ENCODE data around the gene RUSC2. TPM values are rescaled to one million over a fixed set of nuclear protein-coding genes. Genes with fewer than 3 reads are reported as not detected.

The RUSC2 gene
- total and polyA plus RNA-seq, 2 of the 13 experiments (the other 11 are each of a cell fraction or from before 2014, with no cell fraction given) = 2.8 to 3.3 TPM

- no peak overlapping the region for H3K9ac ChIP-seq (ENCODE audit: insufficient read depth, low read depth, low read length)
- in situ Hi-C loops (cut with HindIII; ENCODE audit: extremely low pct_ligation_motif_present, low pct_unique_long_range_greater_than_20kb) (no loop called here), intact Hi-C loops (cut with micrococcal nuclease; ENCODE audit: unreplicated experiment) (no loop called here)
- no peaks in the 10 kb centered on the region for H3K27me3 ChIP-seq (ENCODE audit: control insufficient read depth in 1 of 2, insufficient read depth in 2 of 2, low read length in 2 of 2)
- H4K20me1 ChIP-seq (ENCODE audit: insufficient read depth, low read length) = no peaks in the 10 kb centered on the region
- no peak overlapping the region for H3K4me3 ChIP-seq (replicated peaks in 1 of 3; ENCODE audit: insufficient read depth in 1 of 3, low read depth in 2 of 3, low read length in 3 of 3)
- no peak for TF ChIP-seq ZNF576 (CRISPR knock-in tag; IDR thresholded peaks at IDR 0.05)
- TF ChIP-seq HNF4G (IDR thresholded peaks at IDR 0.05; ENCODE audit: borderline replicate concordance, low read depth, low read length) = no peak
- no peak for TF ChIP-seq HNF4G (CRISPR knock-in tag; IDR thresholded peaks at IDR 0.05; ENCODE audit: borderline replicate concordance, low read depth)
- no peak for TF ChIP-seq MIER2 (CRISPR knock-in tag; IDR thresholded peaks at IDR 0.05)
- TF ChIP-seq DR1 (CRISPR knock-in tag; IDR thresholded peaks at IDR 0.05) = no peak
- no TSS peak for BruUV-seq (replicated peaks)
- ChIA-PET CTCF (ENCODE audit: low intra/inter-chr PET ratio, low total read pairs) (no interaction called here), POLR2A (no interaction called here)
- DNase-seq (ENCODE audit: low spot score) (no peak), FAIRE-seq (no peak), ATAC-seq (no peak)
- H3K4me2 ChIP-seq (ENCODE audit: low read depth, low read length) = no peak overlapping the region
- H3K9me3 ChIP-seq (ENCODE audit: low read length) = no peaks in the 10 kb centered on the region
- WGBS (ENCODE audit: low lambda C conversion rate) = 84% methylated on average over 3 of the region's 3 CpGs
- no peaks in the 10 kb centered on the region for H3K36me3 ChIP-seq (replicated peaks in 1 of 2; ENCODE audit: control insufficient read depth in 1 of 2, insufficient read depth in 2 of 2, low read length in 2 of 2)
- H2AFZ ChIP-seq (ENCODE audit: low read length) = no peak overlapping the region
- H3K79me2 ChIP-seq (ENCODE audit: insufficient read depth, low read length) = peaks cover 4% of the 10 kb centered on the region
- peaks cover 18% of the 10 kb centered on the region for H3K4me1 ChIP-seq (ENCODE audit: insufficient read depth, low read length)
- no peak overlapping the region for H3K27ac ChIP-seq (ENCODE audit: extremely low read length, insufficient read depth, low read length)
These were observed 18.2 kb downstream of the RUSC2 start for GRCh38 chr9:35508069-35508468.

GRCh38 chr9:35510383-35510753 lies 20.5 kb downstream of the RUSC2 start:
- WGBS (ENCODE audit: low lambda C conversion rate) = 54% methylated on average over 3 of the region's 3 CpGs
- CTCF ChIA-PET (ENCODE audit: low intra/inter-chr PET ratio, low total read pairs) = interaction anchor here (0.7 to 1.2 kb wide), 2 partner anchors 21 to 43 kb away, joined by 3 read pairs; partner anchors contain the start of gene RUSC2
- H3K27me3 ChIP-seq (ENCODE audit: control insufficient read depth in 1 of 2, insufficient read depth in 2 of 2, low read length in 2 of 2) = no peaks in the 10 kb centered on the region
- H3K79me2 ChIP-seq (ENCODE audit: insufficient read depth, low read length) = peaks cover 3% of the 10 kb centered on the region
- H3K4me2 ChIP-seq (ENCODE audit: low read depth, low read length) = peak overlapping the region; percentile 64
- intact Hi-C loops (cut with micrococcal nuclease; ENCODE audit: unreplicated experiment) = no loop called here
- H3K9me3 ChIP-seq (ENCODE audit: low read length) = no peaks in the 10 kb centered on the region
- H3K27ac ChIP-seq (ENCODE audit: extremely low read length, insufficient read depth, low read length) = peak overlapping the region; percentile 46
- BruUV-seq (replicated peaks) = no TSS peak
- H3K4me3 ChIP-seq (replicated peaks in 1 of 3; ENCODE audit: insufficient read depth in 1 of 3, low read depth in 2 of 3, low read length in 3 of 3) = no peak overlapping the region
- no peaks in the 10 kb centered on the region for H4K20me1 ChIP-seq (ENCODE audit: insufficient read depth, low read length)
- FAIRE-seq (no peak), DNase-seq (ENCODE audit: low spot score) (no peak), ATAC-seq (no peak)
- H2AFZ ChIP-seq (ENCODE audit: low read length) = no peak overlapping the region
- H3K36me3 ChIP-seq (replicated peaks in 1 of 2; ENCODE audit: control insufficient read depth in 1 of 2, insufficient read depth in 2 of 2, low read length in 2 of 2) = no peaks in the 10 kb centered on the region
- POLR2A ChIA-PET = interaction anchor here (0.6 to 1.0 kb wide), 2 partner anchors 9 to 17 kb away, joined by 3 to 4 read pairs; no protein-coding TSS in a partner anchor
- in situ Hi-C loops (cut with HindIII; ENCODE audit: extremely low pct_ligation_motif_present, low pct_unique_long_range_greater_than_20kb) = no loop called here
- peaks cover 18% of the 10 kb centered on the region for H3K4me1 ChIP-seq (ENCODE audit: insufficient read depth, low read length)
- H3K9ac ChIP-seq (ENCODE audit: insufficient read depth, low read depth, low read length) = no peak overlapping the region
- TF ChIP-seq ZNF331 (CRISPR knock-in tag; IDR thresholded peaks at IDR 0.05) (no peak), ZNF30 (CRISPR knock-in tag; IDR thresholded peaks at IDR 0.05) (no peak), HIVEP1 (CRISPR knock-in tag; IDR thresholded peaks at IDR 0.05) (no peak), TMF1 (CRISPR knock-in tag; IDR thresholded peaks at IDR 0.05; ENCODE audit: low read depth) (no peak), STAT5B (CRISPR knock-in tag; IDR thresholded peaks at IDR 0.05) (no peak), ZNF501 (CRISPR knock-in tag; IDR thresholded peaks at IDR 0.05) (no peak), SMYD3 (CRISPR knock-in tag; IDR thresholded peaks at IDR 0.05) (no peak), HDAC1 (CRISPR knock-in tag; IDR thresholded peaks at IDR 0.05) (no peak), ZNF768 (CRISPR knock-in tag; IDR thresholded peaks at IDR 0.05) (no peak), CHD4 (IDR thresholded peaks at IDR 0.05; ENCODE audit: borderline replicate concordance, low read length) (no peak), PHF20 (CRISPR knock-in tag; IDR thresholded peaks at IDR 0.05) (no peak), ZNF761 (CRISPR knock-in tag; conservative IDR thresholded peaks at IDR 0.05) (no peak), ZNF160 (CRISPR knock-in tag; IDR thresholded peaks at IDR 0.05) (no peak)
- TF ChIP-seq, protein P1, sequence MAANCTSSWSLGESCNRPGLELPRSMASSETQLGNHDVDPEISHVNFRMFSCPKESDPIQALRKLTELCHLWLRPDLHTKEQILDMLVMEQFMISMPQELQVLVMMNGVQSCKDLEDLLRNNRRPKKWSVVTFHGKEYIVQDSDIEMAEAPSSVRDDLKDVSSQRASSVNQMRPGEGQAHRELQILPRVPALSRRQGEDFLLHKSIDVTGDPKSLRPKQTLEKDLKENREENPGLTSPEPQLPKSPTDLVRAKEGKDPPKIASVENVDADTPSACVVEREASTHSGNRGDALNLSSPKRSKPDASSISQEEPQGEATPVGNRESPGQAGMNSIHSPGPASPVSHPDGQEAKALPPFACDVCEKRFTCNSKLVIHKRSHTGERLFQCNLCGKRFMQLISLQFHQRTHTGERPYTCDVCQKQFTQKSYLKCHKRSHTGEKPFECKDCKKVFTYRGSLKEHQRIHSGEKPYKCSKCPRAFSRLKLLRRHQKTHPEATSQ (CRISPR knock-in tag; IDR thresholded peaks at IDR 0.05; ENCODE audit: borderline replicate concordance) = no peak
